Hematopoietic multipotent progenitor cell treated with erythropoietin and hydrocortisone succinate and interleukin-3 and kit ligand, for 15 days (in vitro differentiated cells): ENCODE data around the gene SPIN2A.
"Not testable (repeated sequence)": the region's sequence is repeated elsewhere in the genome, so short reads cannot be mapped to it uniquely, and the experiment has no call there.

Source experiments
- DNase-seq: peaks from one replicate; pipeline ENCODE4 v3.0.0-alpha.2; 2015; ENCODE audit warnings: low spot score

Gene SPIN2A

DNA sequence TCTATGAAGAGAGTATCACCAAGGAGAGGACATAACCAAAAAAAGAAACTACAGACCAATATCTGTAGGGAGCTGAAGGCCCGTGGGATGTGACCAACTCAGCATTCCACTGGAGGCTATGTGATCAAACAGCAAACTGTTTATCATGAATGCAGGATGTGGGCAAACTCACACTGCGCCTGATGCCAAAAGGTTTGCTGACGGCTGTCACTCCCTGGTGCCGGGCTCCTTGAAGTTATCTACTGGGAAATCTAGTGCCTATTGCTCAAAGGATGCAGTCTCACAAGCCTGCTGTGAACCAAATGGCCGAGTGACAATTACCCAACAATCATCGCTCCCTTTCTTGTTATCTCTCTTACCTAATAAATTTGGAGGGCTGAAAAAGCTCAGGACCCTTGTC, 34.3 kb downstream of the SPIN2A start:
- not testable (repeated sequence) for DNase-seq
